ENCODE data around the gene NFE2. TPM values are rescaled to one million over a fixed set of nuclear protein-coding genes. Genes with fewer than 3 reads are reported as not detected.
"Not testable (repeated sequence)": the region's sequence is repeated elsewhere in the genome, so short reads cannot be mapped to it uniquely, and the experiment has no call there.

NFE2 gene
- total RNA-seq, 1 donor: 1.4 TPM

GRCh38 chr12:54328595-54329337, 28.0 kb upstream of the NFE2 start:
- Histone ChIP-seq H3K9me3 (ENCODE audit: low read depth, low read length) (no peaks in the 10 kb centered on the region), H3K4me2 (ENCODE audit: insufficient read depth, low read length) (peak overlapping the region; percentile 32), H3K4me3 (ENCODE audit: insufficient read depth, low read length) (no peak overlapping the region), H4K20me1 (ENCODE audit: insufficient read depth, low read length) (no peaks in the 10 kb centered on the region), H3K27ac (ENCODE audit: low read depth, low read length) (peak overlapping the region; percentile 18), H3K36me3 (ENCODE audit: insufficient read depth, low read length) (peaks cover 16% of the 10 kb centered on the region), H3K27me3 (ENCODE audit: insufficient read depth, low read length) (no peaks in the 10 kb centered on the region), H3K79me2 (ENCODE audit: insufficient read depth, low read length) (peaks cover 80% of the 10 kb centered on the region), H2AFZ (ENCODE audit: low read length) (no peak overlapping the region), H3K4me1 (ENCODE audit: insufficient read depth, low read length) (peaks cover 30% of the 10 kb centered on the region)
- no peak for DNase-seq (ENCODE audit: insufficient read length, low spot score, missing footprints)
- TF ChIP-seq CTCF (IDR thresholded peaks at IDR 0.05; ENCODE audit: extremely low read depth, low read depth, low read length): no peak

- peak overlapping the region; percentile 56 for H2AFZ ChIP-seq (ENCODE audit: low read length)
- H3K4me2 ChIP-seq (ENCODE audit: insufficient read depth, low read length): peak overlapping the region; percentile 99
- peak overlapping the region; percentile 79 for H3K4me3 ChIP-seq (ENCODE audit: insufficient read depth, low read length)
- DNase-seq (ENCODE audit: insufficient read length, low spot score, missing footprints); H3K36me3 ChIP-seq (ENCODE audit: insufficient read depth, low read length); H3K9me3 ChIP-seq (ENCODE audit: low read depth, low read length); H3K27me3 ChIP-seq (ENCODE audit: insufficient read depth, low read length); H4K20me1 ChIP-seq (ENCODE audit: insufficient read depth, low read length): not testable (repeated sequence)
- H3K4me1 ChIP-seq (ENCODE audit: insufficient read depth, low read length): peaks cover 26% of the 10 kb centered on the region
- H3K79me2 ChIP-seq (ENCODE audit: insufficient read depth, low read length): peaks cover 50% of the 10 kb centered on the region
- H3K27ac ChIP-seq (ENCODE audit: low read depth, low read length): peak overlapping the region; percentile 97
These were observed 24.8 kb upstream of the NFE2 start for GRCh38 chr12:54325442-54326109.

GRCh38 chr12:54324617-54325441, 24.0 kb upstream of the NFE2 start, which contains the start of gene COPZ1:
TSS of gene COPZ1 (plus strand) at chr12:54325131. CDS start at chr12:54325164, 33 bp downstream.
- Histone ChIP-seq H3K79me2 (ENCODE audit: insufficient read depth, low read length) (peaks cover 43% of the 10 kb centered on the region), H3K4me2 (ENCODE audit: insufficient read depth, low read length) (peak within 1 kb of the TSS; percentile 99), H2AFZ (ENCODE audit: low read length) (peak within 1 kb of the TSS; percentile 98), H3K4me1 (ENCODE audit: insufficient read depth, low read length) (peaks cover 19% of the 10 kb centered on the region), H3K4me3 (ENCODE audit: insufficient read depth, low read length) (peak within 1 kb of the TSS; percentile 79), H3K36me3 (ENCODE audit: insufficient read depth, low read length) (peaks cover 4% of the 10 kb centered on the region), H4K20me1 (ENCODE audit: insufficient read depth, low read length) (no peaks in the 10 kb centered on the region), H3K9me3 (ENCODE audit: low read depth, low read length) (no peaks in the 10 kb centered on the region), H3K27me3 (ENCODE audit: insufficient read depth, low read length) (no peaks in the 10 kb centered on the region), H3K27ac (ENCODE audit: low read depth, low read length) (peak within 1 kb of the TSS; percentile 97)
- peak; percentile 85 for TF ChIP-seq CTCF (IDR thresholded peaks at IDR 0.05; ENCODE audit: extremely low read depth, low read depth, low read length)
- DNase-seq (ENCODE audit: insufficient read length, low spot score, missing footprints): peak; percentile 96

GRCh38 chr12:54321363-54321762, 20.5 kb upstream of the NFE2 start:
- Histone ChIP-seq H3K4me2 (ENCODE audit: insufficient read depth, low read length) (no peak overlapping the region), H3K4me3 (ENCODE audit: insufficient read depth, low read length) (no peak overlapping the region), H3K36me3 (ENCODE audit: insufficient read depth, low read length) (peaks cover under 1% of the 10 kb centered on the region), H3K79me2 (ENCODE audit: insufficient read depth, low read length) (peaks cover 11% of the 10 kb centered on the region), H3K27ac (ENCODE audit: low read depth, low read length) (no peak overlapping the region), H3K27me3 (ENCODE audit: insufficient read depth, low read length) (no peaks in the 10 kb centered on the region), H2AFZ (ENCODE audit: low read length) (no peak overlapping the region), H3K4me1 (ENCODE audit: insufficient read depth, low read length) (peaks cover 4% of the 10 kb centered on the region), H3K9me3 (ENCODE audit: low read depth, low read length) (no peaks in the 10 kb centered on the region), H4K20me1 (ENCODE audit: insufficient read depth, low read length) (no peaks in the 10 kb centered on the region)
- no peak for DNase-seq (ENCODE audit: insufficient read length, low spot score, missing footprints)
- TF ChIP-seq CTCF (IDR thresholded peaks at IDR 0.05; ENCODE audit: extremely low read depth, low read depth, low read length): no peak

GRCh38 chr12:54312309-54312708, 11.5 kb upstream of the NFE2 start:
- not testable (repeated sequence) for H3K4me1 ChIP-seq (ENCODE audit: insufficient read depth, low read length); H3K36me3 ChIP-seq (ENCODE audit: insufficient read depth, low read length); H3K27ac ChIP-seq (ENCODE audit: low read depth, low read length); H3K4me3 ChIP-seq (ENCODE audit: insufficient read depth, low read length); H3K4me2 ChIP-seq (ENCODE audit: insufficient read depth, low read length); H3K27me3 ChIP-seq (ENCODE audit: insufficient read depth, low read length); H3K9me3 ChIP-seq (ENCODE audit: low read depth, low read length); H2AFZ ChIP-seq (ENCODE audit: low read length); DNase-seq (ENCODE audit: insufficient read length, low spot score, missing footprints); H4K20me1 ChIP-seq (ENCODE audit: insufficient read depth, low read length); H3K79me2 ChIP-seq (ENCODE audit: insufficient read depth, low read length)

Measured in osteoblast (primary cell).